Effector memory CD4-positive, alpha-beta T cell (primary cell): ENCODE measurements around the gene SLC1A2.

Source experiments
- DNase-seq, 3 donors: peaks; one replicate each; pipeline ENCODE4 v3.0.0-alpha.2; 2020
- H3K27ac ChIP-seq: 2 replicates; pipeline ENCODE4 v1.7.0; 2013; ENCODE audit warnings: mild to moderate bottlenecking, low read length, moderate library complexity; ENCODE audit not compliant: insufficient read depth, poor library complexity, severe bottlenecking
- H3K27me3 ChIP-seq: replicated peaks from 2 replicates; pipeline ENCODE4 v1.7.0; 2013; ENCODE audit warnings: mild to moderate bottlenecking, low read length; ENCODE audit not compliant: insufficient read depth, control insufficient read depth, poor library complexity, severe bottlenecking
- H3K36me3 ChIP-seq: 2 replicates; pipeline ENCODE4 v1.7.0; 2013; ENCODE audit warnings: mild to moderate bottlenecking, low read length, moderate library complexity; ENCODE audit not compliant: control insufficient read depth, insufficient read depth
- H3K4me1 ChIP-seq: 2 replicates; pipeline ENCODE4 v1.7.0; 2013; ENCODE audit warnings: low read length, mild to moderate bottlenecking; ENCODE audit not compliant: control insufficient read depth, insufficient read depth, poor library complexity, severe bottlenecking
- H3K4me3 ChIP-seq: 2 replicates; pipeline ENCODE4 v1.7.0; 2013; ENCODE audit warnings: low read length, low read depth, mild to moderate bottlenecking; ENCODE audit not compliant: insufficient read depth, poor library complexity, severe bottlenecking
- H3K9me3 ChIP-seq: 2 replicates; pipeline ENCODE4 v1.7.0; 2013; ENCODE audit warnings: mild to moderate bottlenecking, low read length, moderate library complexity; ENCODE audit not compliant: control insufficient read depth

SLC1A2 gene

DNA sequence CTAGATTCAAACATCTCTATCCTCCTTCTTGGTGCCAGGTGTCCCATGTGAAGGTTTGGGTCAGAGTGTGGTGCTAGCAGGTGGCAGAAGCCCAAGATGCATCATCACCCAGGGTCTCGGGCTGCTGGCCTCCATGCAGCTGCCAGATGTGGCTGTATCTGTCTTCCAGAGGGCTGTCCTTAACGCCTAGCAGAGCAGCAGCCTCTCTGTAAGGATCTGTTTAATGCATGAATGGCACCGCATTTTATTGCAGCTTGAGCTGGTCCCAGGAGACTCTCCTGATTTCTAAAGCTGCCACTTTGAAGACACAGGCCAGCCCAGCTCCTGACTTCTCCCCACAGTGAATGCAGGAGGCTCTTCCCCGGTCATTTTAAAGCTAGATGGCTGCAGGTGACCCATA lies 26.3 kb downstream of the SLC1A2 start:
- no peak for DNase-seq
- peaks cover 4% of the 10 kb centered on the region for H3K4me1 ChIP-seq
- H3K27me3 ChIP-seq: no peaks in the 10 kb centered on the region
- no peak overlapping the region for H3K4me3 ChIP-seq
- H3K36me3 ChIP-seq: no peaks in the 10 kb centered on the region
- H3K27ac ChIP-seq: no peak overlapping the region
- no peaks in the 10 kb centered on the region for H3K9me3 ChIP-seq

DNA sequence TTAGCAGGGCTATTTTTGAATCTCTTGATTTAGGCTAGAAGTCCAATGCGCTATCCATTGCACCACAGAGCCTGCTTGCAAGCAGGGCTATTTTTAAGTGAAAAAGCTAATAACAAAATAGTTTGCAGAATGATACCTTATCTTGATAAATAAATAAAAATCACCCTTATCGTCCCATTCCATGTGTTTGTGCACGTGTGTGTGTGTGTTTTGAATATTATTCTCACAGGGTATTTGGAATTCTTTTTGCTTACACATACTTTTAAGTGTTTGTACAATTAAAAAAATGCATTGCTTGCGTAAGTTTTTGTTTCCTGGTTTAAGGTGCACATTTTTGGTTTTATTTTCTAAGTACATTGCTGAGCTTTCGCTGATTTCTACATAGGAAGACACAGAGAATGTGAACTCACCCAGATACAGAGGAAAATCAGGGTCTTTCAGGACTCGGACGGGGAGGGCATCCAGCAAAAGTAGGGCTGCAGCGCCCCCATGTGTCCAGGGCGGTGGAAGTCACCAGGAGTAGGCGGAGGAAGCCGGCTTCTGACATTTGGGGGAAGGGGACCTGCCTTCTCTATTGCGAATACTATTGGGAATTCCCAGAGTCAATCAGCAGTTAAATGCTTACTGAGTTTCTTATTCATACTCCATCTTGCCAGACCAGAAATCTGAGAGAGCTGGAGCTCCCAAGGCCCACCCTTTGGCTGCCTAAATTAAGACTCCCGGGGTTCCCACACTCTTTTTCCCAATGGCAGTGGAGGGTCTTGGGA lies 27.3 kb downstream of the SLC1A2 start:
- Histone ChIP-seq H3K9me3 (no peaks in the 10 kb centered on the region), H3K27ac (no peak overlapping the region), H3K4me3 (peak overlapping the region; percentile 24), H3K27me3 (no peaks in the 10 kb centered on the region), H3K36me3 (no peaks in the 10 kb centered on the region), H3K4me1 (peaks cover 4% of the 10 kb centered on the region)
- peak; percentile 61 to 76 (median 62) for DNase-seq

DNA sequence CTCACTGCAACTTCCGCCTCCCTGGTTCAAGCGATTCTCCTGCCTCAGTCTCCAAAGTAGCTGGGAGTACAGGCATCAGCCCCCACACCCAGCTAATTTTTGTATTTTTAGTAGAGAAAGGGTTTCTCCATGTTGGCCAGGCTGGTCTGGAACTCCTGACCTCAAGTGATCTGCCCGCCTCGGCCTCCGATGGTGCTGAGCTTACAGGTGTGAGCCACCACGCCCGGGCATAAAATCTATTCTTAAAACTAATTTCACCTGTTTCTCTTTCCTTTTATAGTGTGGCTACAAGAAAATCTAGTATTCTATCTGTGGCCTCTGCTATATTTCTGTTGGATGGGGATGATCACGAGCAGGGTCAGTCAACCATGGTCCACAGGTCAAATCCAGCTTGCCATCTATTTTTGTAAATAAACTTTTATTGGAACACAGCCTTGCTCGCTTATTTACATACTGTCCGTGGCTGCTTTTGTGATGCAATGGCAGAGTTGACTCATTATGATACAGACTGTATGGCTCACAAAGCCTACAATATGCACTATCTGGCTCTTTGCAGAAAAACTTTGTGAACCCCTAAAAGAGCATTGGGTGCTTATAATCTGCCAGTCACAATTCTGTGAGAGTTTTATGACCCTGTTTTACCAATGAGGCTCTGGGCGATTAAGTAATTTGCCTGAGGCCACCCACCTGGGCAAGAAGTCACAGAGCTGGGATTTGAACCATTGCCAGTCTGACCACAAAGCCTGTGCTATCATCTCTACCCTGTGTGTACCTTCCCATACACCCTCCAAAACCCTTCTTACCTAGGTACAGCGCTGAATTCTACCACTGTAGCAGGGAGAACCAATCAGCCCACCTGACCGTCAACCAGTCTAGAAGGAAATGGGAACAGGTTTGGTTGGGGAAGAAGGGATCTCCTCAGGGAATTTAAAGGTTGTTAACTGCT lies 28.3 kb downstream of the SLC1A2 start:
- DNase-seq: no peak
- Histone ChIP-seq H3K4me1 (peaks cover 4% of the 10 kb centered on the region), H3K27me3 (no peaks in the 10 kb centered on the region), H3K36me3 (no peaks in the 10 kb centered on the region), H3K27ac (no peak overlapping the region), H3K4me3 (no peak overlapping the region), H3K9me3 (no peaks in the 10 kb centered on the region)

DNA sequence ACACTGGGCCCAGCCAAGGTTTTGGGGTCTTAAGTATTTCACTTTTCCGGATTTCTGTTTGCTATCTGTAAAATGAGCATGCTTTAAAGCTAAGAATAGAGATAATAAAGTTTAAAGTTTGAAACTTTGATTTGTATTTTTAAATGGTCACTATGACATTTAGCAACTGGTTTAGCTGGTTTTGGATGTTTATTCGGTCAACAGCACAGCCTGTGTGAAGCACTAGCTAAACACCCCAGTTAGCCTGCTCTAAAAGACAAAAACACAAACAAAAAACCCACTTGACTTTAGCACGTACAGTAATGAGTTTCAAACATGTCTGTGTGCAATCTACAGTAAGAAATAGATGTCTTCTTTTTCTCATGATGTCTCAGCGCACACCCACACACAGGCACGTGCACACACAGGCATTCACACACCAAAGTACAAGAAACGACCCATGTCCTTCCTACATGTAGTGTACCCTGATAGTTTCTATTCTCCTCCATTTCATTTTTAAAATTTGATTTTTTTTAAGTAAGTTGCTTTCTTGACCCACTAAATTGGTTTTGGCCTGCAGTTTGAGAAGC lies 29.4 kb downstream of the SLC1A2 start:
- Histone ChIP-seq H3K36me3 (no peaks in the 10 kb centered on the region), H3K9me3 (no peaks in the 10 kb centered on the region), H3K27me3 (no peaks in the 10 kb centered on the region), H3K27ac (no peak overlapping the region), H3K4me1 (peaks cover 4% of the 10 kb centered on the region), H3K4me3 (no peak overlapping the region)
- DNase-seq: no peak

DNA sequence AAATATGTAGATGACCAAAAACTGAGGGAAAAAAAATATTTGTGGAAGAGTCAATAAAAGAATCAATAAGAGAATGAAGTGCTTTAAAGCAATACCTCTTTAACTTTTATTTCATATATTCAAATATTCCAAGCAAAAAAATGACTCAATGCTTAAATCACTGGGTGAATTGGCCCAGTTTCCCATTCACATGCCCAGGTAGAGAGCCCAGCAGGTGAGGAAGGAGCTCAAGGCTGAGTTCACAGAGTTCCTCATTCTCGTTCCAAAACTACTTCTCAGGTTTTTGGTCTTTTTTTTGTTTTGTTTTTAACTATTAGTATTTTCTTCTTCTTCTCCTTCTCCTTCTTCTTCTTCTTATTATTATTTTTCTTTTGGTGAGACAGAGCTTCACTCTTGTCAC lies 30.2 kb downstream of the SLC1A2 start:
- Histone ChIP-seq H3K27me3 (no peaks in the 10 kb centered on the region), H3K4me1 (peaks cover 4% of the 10 kb centered on the region), H3K4me3 (no peak overlapping the region), H3K9me3 (no peaks in the 10 kb centered on the region), H3K27ac (no peak overlapping the region), H3K36me3 (no peaks in the 10 kb centered on the region)
- DNase-seq: no peak

DNA sequence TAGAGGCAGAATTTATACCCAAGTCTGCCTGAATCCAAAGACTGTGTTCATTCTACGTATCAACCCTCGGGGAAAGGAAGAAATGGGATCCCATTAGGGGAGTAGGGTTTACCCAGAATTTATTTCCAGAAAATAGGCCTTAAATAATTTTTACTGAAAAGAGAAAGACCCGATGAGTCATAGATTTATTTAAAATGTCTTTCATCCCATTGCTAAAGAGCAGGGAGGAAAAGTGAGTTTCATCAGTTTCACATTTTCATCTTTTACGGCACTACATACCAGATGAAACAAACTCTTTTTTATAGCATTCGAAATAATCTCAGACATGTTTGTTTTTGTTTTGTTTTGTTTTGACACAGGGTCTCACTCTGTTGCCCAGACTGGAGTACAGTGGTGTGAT lies 31.3 kb downstream of the SLC1A2 start:
- H3K4me1 ChIP-seq: peaks cover 4% of the 10 kb centered on the region
- H3K27me3 ChIP-seq: no peaks in the 10 kb centered on the region
- no peak overlapping the region for H3K4me3 ChIP-seq
- H3K27ac ChIP-seq: no peak overlapping the region
- DNase-seq: no peak
- H3K36me3 ChIP-seq: no peaks in the 10 kb centered on the region
- H3K9me3 ChIP-seq: no peaks in the 10 kb centered on the region

DNA sequence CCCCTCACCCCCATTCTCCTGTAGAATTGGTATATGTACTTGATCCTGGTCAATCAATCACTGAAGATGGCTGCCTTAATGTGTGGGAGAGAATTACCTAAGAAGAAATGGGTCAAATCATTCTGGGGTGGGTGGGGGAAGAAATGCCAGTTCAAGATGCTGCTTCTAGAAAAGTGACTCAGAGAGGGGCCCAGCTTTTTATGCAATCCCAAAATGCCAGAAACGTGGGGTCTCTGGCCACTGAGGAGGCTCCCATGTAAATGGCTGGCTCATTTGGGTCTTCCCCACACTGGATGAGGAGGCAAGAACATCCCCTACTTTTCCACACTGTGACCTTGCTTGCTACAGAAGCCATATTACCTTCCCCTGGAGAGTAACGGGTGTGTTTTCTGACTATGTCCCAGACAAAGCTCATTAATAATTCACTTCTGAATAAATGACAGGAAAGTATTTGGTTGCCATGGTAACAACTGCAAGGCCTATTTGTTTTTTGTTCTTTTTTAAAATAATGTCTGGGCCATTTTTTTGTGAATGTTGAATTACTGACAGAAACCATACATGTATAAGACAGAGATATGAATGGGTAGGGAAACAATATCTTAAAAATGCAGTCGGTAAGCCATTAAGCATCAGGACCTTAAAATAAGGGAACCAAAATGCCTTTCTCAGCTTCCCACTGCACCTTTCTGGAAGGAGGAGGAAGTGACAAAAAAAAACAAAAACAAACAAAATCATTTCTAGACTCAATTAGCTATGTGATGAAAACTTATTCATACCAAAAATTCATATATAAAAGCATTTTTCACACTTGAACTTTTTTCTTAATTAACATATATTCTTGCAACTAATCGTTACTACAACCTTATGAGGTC lies 32.0 kb downstream of the SLC1A2 start:
- Histone ChIP-seq H3K36me3 (no peaks in the 10 kb centered on the region), H3K4me3 (no peak overlapping the region), H3K27me3 (no peaks in the 10 kb centered on the region), H3K27ac (no peak overlapping the region), H3K9me3 (no peaks in the 10 kb centered on the region), H3K4me1 (peaks cover 4% of the 10 kb centered on the region)
- DNase-seq: no peak

DNA sequence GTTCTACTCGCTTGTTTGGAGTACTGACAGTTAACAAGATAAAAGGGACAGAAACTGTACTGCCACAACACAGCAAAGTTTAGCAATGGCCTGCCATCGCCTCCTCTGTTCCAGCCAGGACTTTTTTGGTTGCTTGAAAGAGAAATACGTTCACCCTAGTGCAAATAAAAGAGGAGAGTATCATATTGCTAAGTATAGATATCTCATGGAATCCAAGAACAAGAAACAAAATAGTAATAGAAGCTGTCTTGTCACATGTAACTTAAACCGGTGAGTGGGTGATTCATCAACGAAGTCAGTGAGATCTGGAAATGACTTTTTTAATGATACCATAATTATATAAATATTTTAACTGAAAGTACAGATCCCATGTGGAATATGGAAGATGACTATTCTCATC lies 35.4 kb downstream of the SLC1A2 start:
- H3K36me3 ChIP-seq: no peaks in the 10 kb centered on the region
- DNase-seq: no peak
- H3K27ac ChIP-seq: no peak overlapping the region
- no peaks in the 10 kb centered on the region for H3K4me1 ChIP-seq
- H3K9me3 ChIP-seq: no peaks in the 10 kb centered on the region
- H3K27me3 ChIP-seq: no peaks in the 10 kb centered on the region
- no peak overlapping the region for H3K4me3 ChIP-seq

DNA sequence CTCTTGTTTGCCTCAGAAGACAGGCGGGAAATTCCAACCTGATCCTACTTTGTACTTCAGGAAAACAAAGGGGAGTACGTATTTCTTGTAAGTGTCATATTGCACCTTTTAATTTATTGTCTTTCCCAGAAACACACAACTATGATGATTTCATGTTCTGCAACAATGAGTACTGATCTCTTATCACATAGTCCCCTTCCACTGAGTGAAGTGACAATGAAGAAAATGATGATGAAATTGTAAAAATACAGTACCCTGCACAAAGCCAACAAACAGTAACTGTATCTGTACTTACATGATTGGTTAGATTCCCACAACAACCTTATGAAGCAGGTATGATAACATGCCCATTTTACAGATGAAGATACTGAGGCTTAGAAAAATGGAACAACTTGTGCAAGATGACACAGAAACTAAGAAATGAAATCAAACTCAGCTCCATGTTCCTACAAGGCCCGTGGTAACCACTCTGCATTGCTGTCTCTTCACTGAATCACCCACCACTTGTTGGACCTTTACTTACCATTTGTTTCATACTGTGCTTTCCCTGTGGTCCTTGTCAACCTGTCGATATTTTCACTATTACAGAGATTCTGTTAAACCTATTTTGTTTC lies 37.5 kb downstream of the SLC1A2 start:
- Histone ChIP-seq H3K36me3 (no peaks in the 10 kb centered on the region), H3K27ac (no peak overlapping the region), H3K4me1 (no peaks in the 10 kb centered on the region), H3K9me3 (no peaks in the 10 kb centered on the region), H3K27me3 (no peaks in the 10 kb centered on the region), H3K4me3 (no peak overlapping the region)
- no peak for DNase-seq
